Ishikawa (cell line): ENCODE results near the gene PRRT3.

Source experiments
- CEBPB ChIP-seq: IDR thresholded peaks from 2 replicates; pipeline ENCODE4 v1.6.1; 2012
- CREB1 ChIP-seq: IDR thresholded peaks from 2 replicates; pipeline ENCODE4 v1.6.1; 2012; ENCODE audit warnings: low read depth
- EGR1 ChIP-seq: IDR thresholded peaks from 2 replicates; pipeline ENCODE4 v1.6.1; 2012
- EP300 ChIP-seq: IDR thresholded peaks from 2 replicates; pipeline ENCODE4 v1.6.1; 2012; ENCODE audit warnings: borderline replicate concordance
- FOXM1 ChIP-seq: IDR thresholded peaks from 2 replicates; pipeline ENCODE4 v1.6.1; 2012; ENCODE audit warnings: low read depth, borderline replicate concordance
- NFIC ChIP-seq: IDR thresholded peaks from 2 replicates; pipeline ENCODE4 v1.6.1; 2012
- RAD21 ChIP-seq: IDR thresholded peaks from 2 replicates; pipeline ENCODE4 v1.6.1; 2012; ENCODE audit warnings: low read depth
- TAF1 ChIP-seq: IDR thresholded peaks from 2 replicates; pipeline ENCODE4 v1.6.1; 2012; ENCODE audit warnings: low read depth, mild to moderate bottlenecking
- TCF12 ChIP-seq: IDR thresholded peaks from 2 replicates; pipeline ENCODE4 v1.6.1; 2012; ENCODE audit warnings: low read depth
- TEAD4 ChIP-seq: IDR thresholded peaks from 2 replicates; pipeline ENCODE4 v1.6.1; 2012
- YY1 ChIP-seq: IDR thresholded peaks from 2 replicates; pipeline ENCODE4 v1.6.1; 2012; ENCODE audit warnings: low read depth
- ZBTB7A ChIP-seq: IDR thresholded peaks from 2 replicates; pipeline ENCODE4 v1.6.1; 2012; ENCODE audit warnings: low read depth
- TF ChIP-seq, protein P1 (sequence below): IDR thresholded peaks from 2 replicates; pipeline ENCODE4 v1.6.1; 2012
- TF ChIP-seq, protein P2 (sequence below): IDR thresholded peaks from 2 replicates; pipeline ENCODE4 v1.6.1; 2012; ENCODE audit warnings: low read depth, mild to moderate bottlenecking
- TF ChIP-seq, protein P3 (sequence below): IDR thresholded peaks from 2 replicates; pipeline ENCODE4 v1.6.1; 2012

Gene PRRT3

DNA sequence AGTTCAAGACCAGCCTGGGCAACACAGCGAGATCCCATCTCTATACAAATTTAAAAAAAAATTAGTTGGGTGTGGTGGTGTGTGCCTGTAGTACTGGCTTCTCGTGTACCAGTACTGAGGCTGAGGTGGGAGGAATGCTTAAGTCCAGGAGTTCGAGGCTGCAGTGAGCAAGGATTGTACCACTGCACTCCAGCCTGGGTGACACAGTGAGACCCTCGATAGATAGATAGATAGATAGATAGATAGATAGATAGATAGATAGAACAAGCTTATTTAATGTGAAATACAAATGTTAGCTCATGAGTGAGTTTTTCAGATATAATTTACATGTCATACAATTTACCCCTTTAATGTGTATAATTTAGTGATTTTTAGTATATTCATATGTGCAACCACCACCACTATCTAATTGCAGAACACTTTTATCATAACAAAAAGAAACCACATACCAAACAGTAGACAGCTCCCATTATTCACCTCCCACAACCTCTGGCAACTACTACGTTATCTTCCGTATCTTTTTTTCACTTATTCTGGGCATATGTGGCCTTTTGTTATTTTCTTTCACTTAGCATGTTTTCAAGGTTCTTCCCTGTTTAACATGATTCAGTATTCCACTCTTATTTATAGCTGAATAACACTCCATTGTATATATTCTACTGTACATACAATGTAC, 13.1 kb upstream of the PRRT3 start:
- TF ChIP-seq CREB1, result no peak
- no peak for TF ChIP-seq ZBTB7A
- TF ChIP-seq TEAD4, result no peak
- TF ChIP-seq, protein P1, sequence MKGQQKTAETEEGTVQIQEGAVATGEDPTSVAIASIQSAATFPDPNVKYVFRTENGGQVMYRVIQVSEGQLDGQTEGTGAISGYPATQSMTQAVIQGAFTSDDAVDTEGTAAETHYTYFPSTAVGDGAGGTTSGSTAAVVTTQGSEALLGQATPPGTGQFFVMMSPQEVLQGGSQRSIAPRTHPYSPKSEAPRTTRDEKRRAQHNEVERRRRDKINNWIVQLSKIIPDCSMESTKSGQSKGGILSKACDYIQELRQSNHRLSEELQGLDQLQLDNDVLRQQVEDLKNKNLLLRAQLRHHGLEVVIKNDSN, result no peak
- no peak for TF ChIP-seq FOXM1
- TF ChIP-seq, protein P2, sequence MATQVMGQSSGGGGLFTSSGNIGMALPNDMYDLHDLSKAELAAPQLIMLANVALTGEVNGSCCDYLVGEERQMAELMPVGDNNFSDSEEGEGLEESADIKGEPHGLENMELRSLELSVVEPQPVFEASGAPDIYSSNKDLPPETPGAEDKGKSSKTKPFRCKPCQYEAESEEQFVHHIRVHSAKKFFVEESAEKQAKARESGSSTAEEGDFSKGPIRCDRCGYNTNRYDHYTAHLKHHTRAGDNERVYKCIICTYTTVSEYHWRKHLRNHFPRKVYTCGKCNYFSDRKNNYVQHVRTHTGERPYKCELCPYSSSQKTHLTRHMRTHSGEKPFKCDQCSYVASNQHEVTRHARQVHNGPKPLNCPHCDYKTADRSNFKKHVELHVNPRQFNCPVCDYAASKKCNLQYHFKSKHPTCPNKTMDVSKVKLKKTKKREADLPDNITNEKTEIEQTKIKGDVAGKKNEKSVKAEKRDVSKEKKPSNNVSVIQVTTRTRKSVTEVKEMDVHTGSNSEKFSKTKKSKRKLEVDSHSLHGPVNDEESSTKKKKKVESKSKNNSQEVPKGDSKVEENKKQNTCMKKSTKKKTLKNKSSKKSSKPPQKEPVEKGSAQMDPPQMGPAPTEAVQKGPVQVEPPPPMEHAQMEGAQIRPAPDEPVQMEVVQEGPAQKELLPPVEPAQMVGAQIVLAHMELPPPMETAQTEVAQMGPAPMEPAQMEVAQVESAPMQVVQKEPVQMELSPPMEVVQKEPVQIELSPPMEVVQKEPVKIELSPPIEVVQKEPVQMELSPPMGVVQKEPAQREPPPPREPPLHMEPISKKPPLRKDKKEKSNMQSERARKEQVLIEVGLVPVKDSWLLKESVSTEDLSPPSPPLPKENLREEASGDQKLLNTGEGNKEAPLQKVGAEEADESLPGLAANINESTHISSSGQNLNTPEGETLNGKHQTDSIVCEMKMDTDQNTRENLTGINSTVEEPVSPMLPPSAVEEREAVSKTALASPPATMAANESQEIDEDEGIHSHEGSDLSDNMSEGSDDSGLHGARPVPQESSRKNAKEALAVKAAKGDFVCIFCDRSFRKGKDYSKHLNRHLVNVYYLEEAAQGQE, result no peak
- no peak for TF ChIP-seq TCF12
- TF ChIP-seq CEBPB, result no peak
- TF ChIP-seq EP300, result no peak
- TF ChIP-seq YY1, result no peak
- TF ChIP-seq TAF1, result no peak
- no peak for TF ChIP-seq EGR1
- TF ChIP-seq NFIC, result no peak
- TF ChIP-seq, protein P3, sequence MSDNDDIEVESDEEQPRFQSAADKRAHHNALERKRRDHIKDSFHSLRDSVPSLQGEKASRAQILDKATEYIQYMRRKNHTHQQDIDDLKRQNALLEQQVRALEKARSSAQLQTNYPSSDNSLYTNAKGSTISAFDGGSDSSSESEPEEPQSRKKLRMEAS, result no peak
- TF ChIP-seq RAD21, result no peak

DNA sequence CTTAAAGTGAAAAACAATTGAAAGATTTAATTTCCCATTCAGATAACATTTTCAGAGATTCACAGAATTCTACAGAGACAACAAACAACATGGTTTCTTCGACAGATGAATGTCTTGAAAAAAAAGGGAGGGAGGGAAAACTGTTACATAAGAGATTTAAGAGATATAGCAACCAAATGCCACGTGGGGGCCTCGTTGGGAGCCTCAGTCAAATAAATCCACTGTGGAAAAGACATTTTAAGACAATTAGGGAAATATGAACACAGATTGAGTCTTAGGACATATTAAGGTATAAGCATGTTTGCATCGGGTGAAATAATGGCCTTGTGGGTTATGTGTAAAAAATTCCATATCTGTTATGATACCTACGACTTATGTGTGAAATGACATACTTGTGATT, 5.0 kb upstream of the PRRT3 start:
- TF ChIP-seq FOXM1, result no peak
- TF ChIP-seq CREB1, result no peak
- no peak for TF ChIP-seq TCF12
- TF ChIP-seq, protein P1, result no peak
- no peak for TF ChIP-seq TEAD4
- no peak for TF ChIP-seq TAF1
- TF ChIP-seq NFIC, result no peak
- TF ChIP-seq, protein P2, result no peak
- TF ChIP-seq RAD21, result no peak
- TF ChIP-seq, protein P3, result no peak

DNA sequence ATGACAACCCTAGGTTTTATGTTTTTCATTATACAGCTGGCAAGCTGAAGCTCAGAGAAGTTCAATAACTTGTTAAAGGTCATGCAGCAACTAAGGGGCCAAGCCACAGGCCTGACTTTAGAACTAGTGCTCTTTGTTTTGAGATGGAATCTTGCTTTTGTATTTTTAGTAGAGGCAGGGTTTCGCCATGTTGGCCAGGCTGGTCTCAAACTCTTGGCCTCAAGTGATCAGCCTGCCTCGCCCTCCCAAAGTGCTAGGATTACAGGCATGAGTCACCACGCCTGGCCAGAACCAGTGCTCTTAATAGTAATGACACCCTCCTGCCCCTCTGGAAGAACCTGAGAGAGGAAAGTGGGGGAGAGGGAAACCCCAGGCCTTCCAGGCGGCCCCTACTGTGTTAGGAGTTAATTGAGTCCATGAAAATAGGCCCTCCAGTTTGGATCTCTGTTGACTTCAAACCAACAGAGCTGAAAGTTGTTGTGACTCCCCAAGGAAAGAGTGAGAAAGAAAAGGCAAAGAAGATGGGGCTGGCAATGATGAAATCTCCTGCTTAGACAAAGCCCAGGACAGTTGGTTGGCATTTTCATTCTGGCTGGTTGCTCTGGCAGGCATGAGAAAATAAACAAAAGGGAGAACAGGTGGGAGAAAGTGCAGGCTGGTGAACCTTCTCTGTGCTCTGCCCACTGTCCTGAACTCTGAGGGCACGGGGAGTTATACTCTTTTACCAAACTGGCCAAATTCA, 3.6 kb upstream of the PRRT3 start:
- TF ChIP-seq, protein P3, result no peak
- TF ChIP-seq FOXM1, result no peak
- no peak for TF ChIP-seq EGR1
- no peak for TF ChIP-seq TAF1
- no peak for TF ChIP-seq NFIC
- TF ChIP-seq, protein P1, result no peak
- TF ChIP-seq TCF12, result no peak

DNA sequence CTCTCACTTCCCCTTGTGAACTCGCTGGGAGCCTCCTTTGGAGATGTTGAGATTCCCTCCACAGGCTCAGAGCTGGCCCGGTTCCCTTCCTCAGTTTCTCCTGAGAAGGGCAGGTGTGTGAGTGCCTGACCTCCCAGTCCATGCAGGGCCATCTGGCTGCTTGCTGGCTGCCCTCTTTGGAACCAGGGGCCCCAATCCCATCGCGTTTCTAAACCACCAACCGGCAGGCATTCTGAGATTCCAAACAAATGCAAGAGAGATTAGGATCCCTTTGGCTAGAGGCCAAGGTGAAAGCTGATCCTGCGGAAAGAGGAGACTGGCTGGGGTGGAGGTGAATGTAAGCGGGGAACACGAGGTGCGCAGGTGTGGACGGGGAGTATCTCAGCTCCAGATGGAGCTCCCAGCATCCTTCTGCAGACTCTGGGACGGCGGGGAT, 2.9 kb upstream of the PRRT3 start:
- TF ChIP-seq, protein P3, result peak; percentile 36; the same call in 1 of the 2 replicates
- TF ChIP-seq FOXM1 (no peak), NFIC (peak; percentile 81)

DNA sequence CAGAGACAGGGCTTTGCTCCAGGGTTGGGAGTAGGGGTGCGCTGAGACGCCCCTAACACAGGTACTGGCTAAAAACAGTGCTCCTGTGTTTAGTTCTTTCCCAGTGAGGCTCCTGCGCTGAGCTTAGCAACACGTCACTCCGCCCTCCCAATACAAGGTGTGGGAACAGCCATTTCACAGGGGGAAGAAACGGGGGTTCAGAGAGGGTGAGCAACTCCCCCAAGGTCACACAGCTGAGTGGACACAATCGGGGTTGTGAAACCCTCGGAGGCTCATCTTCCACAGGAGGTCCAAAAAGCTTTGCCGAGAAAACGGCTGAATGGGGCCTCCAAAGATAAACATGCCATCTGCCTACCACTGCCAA, 628 bp downstream of the PRRT3 start:
- TF ChIP-seq EP300, result no peak
- TF ChIP-seq TEAD4, result no peak
- TF ChIP-seq RAD21, result no peak
- TF ChIP-seq, protein P3, result no peak
- no peak for TF ChIP-seq ZBTB7A
- TF ChIP-seq CEBPB, result no peak
- TF ChIP-seq NFIC, result no peak
- no peak for TF ChIP-seq CREB1
- TF ChIP-seq YY1, result no peak
- TF ChIP-seq EGR1, result no peak
- no peak for TF ChIP-seq FOXM1
- TF ChIP-seq, protein P2, result no peak
- TF ChIP-seq, protein P1, result no peak
- no peak for TF ChIP-seq TCF12
- no peak for TF ChIP-seq TAF1
